ENCODE measurements around the gene ADAM10.

Gene ADAM10

DNA sequence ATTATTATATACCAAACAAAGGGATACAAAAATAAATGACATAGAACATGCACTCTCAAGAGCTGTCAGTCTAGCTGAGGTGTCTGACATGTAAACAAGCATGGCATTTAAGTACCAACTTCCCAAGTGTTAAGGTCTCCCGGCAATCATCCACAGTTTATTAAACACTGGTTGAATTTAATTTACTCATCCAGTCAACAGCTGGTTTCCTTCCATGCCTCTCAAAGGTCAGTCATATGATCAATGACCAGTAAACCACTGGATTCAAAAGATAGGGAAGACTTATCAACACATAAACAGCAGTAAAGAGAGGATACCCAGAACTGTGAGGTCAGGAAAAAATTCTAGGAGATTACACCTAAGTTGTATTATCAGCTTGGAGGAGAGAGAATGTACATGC is 80.4 kb downstream of the ADAM10 start:
- Histone ChIP-seq H3K9me3 (ENCODE audit: control insufficient read depth, low read length) (no peaks in the 10 kb centered on the region), H3K4me3 (ENCODE audit: low read depth, low read length) (no peak overlapping the region), H3K36me3 (ENCODE audit: control insufficient read depth, insufficient read depth, low read length) (no peaks in the 10 kb centered on the region), H3K27me3 (ENCODE audit: control insufficient read depth, insufficient read depth, low read length) (no peaks in the 10 kb centered on the region), H3K4me2 (ENCODE audit: low read length) (no peak overlapping the region), H3K27ac (no peak overlapping the region), H3K79me2 (no peaks in the 10 kb centered on the region), H3K9ac (no peak overlapping the region), H2AFZ (no peak overlapping the region), H3K4me1 (no peaks in the 10 kb centered on the region)
- no peak for TF ChIP-seq CTCF (IDR thresholded peaks at IDR 0.05)

GRCh38 chr15:58666957-58667356 is 82.5 kb downstream of the ADAM10 start:
- H2AFZ ChIP-seq: no peak overlapping the region
- no peaks in the 10 kb centered on the region for H3K79me2 ChIP-seq
- TF ChIP-seq CTCF (IDR thresholded peaks at IDR 0.05): no peak
- H3K27me3 ChIP-seq (ENCODE audit: control insufficient read depth, insufficient read depth, low read length): no peaks in the 10 kb centered on the region
- H3K9me3 ChIP-seq (ENCODE audit: control insufficient read depth, low read length): no peaks in the 10 kb centered on the region
- H3K27ac ChIP-seq: no peak overlapping the region
- no peaks in the 10 kb centered on the region for H3K36me3 ChIP-seq (ENCODE audit: control insufficient read depth, insufficient read depth, low read length)
- H3K4me2 ChIP-seq (ENCODE audit: low read length): no peak overlapping the region
- no peak overlapping the region for H3K9ac ChIP-seq
- no peaks in the 10 kb centered on the region for H3K4me1 ChIP-seq
- H3K4me3 ChIP-seq (ENCODE audit: low read depth, low read length): no peak overlapping the region

DNA sequence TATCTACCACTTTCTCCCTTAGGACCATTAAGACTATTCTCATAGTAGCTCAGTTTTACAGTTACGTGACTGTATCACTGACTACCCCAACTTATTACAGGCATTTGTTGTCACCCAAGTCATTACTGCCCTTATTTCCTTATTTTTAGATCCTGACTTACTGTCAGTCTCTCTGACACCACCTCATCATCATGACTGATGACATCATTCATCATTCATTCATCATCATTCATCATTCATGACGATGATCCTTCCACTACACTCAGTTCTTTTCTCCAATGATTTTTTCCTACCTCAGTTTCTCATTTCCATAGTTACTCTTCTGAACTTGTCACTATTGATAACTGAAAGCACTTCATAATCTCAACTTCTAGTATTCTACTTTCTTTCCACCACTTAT is 83.8 kb downstream of the ADAM10 start:
- no peak overlapping the region for H3K4me3 ChIP-seq (ENCODE audit: low read depth, low read length)
- no peaks in the 10 kb centered on the region for H3K27me3 ChIP-seq (ENCODE audit: control insufficient read depth, insufficient read depth, low read length)
- no peaks in the 10 kb centered on the region for H3K9me3 ChIP-seq (ENCODE audit: control insufficient read depth, low read length)
- no peaks in the 10 kb centered on the region for H3K36me3 ChIP-seq (ENCODE audit: control insufficient read depth, insufficient read depth, low read length)
- H3K4me1 ChIP-seq: no peaks in the 10 kb centered on the region
- H2AFZ ChIP-seq: no peak overlapping the region
- TF ChIP-seq CTCF (IDR thresholded peaks at IDR 0.05): no peak
- H3K9ac ChIP-seq: no peak overlapping the region
- H3K4me2 ChIP-seq (ENCODE audit: low read length): no peak overlapping the region
- no peak overlapping the region for H3K27ac ChIP-seq
- H3K79me2 ChIP-seq: no peaks in the 10 kb centered on the region

GRCh38 chr15:58650102-58650501 is 99.4 kb downstream of the ADAM10 start:
- Histone ChIP-seq H3K9me3 (ENCODE audit: control insufficient read depth, low read length) (no peaks in the 10 kb centered on the region), H3K4me1 (no peaks in the 10 kb centered on the region), H3K79me2 (no peaks in the 10 kb centered on the region), H2AFZ (no peak overlapping the region), H3K27ac (no peak overlapping the region), H3K9ac (no peak overlapping the region), H3K27me3 (ENCODE audit: control insufficient read depth, insufficient read depth, low read length) (no peaks in the 10 kb centered on the region), H3K36me3 (ENCODE audit: control insufficient read depth, insufficient read depth, low read length) (no peaks in the 10 kb centered on the region), H3K4me2 (ENCODE audit: low read length) (no peak overlapping the region), H3K4me3 (ENCODE audit: low read depth, low read length) (no peak overlapping the region)
- TF ChIP-seq CTCF (IDR thresholded peaks at IDR 0.05): no peak

DNA sequence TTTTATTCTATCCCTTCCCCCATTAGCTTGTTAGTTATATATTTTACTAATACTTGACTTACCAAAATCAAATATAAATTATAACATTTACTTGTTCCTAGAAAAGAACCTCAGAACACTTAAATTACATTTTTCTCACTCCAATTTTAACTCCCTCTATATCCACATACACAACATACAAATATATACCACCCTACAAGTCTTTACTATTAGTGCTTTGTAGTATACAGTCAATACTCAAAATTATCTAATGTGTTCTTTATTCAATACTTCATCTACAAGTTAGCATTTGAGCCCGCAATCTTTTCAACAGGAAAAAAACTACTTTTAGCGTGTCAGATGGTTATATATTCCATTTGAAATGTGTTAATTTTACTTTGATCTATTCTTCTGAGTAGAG is 100.3 kb downstream of the ADAM10 start:
- Histone ChIP-seq H3K27ac (no peak overlapping the region), H3K27me3 (ENCODE audit: control insufficient read depth, insufficient read depth, low read length) (no peaks in the 10 kb centered on the region), H3K79me2 (no peaks in the 10 kb centered on the region), H2AFZ (no peak overlapping the region), H3K4me2 (ENCODE audit: low read length) (no peak overlapping the region), H3K36me3 (ENCODE audit: control insufficient read depth, insufficient read depth, low read length) (no peaks in the 10 kb centered on the region), H3K4me3 (ENCODE audit: low read depth, low read length) (no peak overlapping the region), H3K9me3 (ENCODE audit: control insufficient read depth, low read length) (no peaks in the 10 kb centered on the region), H3K9ac (no peak overlapping the region), H3K4me1 (no peaks in the 10 kb centered on the region)
- TF ChIP-seq CTCF (IDR thresholded peaks at IDR 0.05): no peak

Measured in parathyroid adenoma (tissue), 2 donors.